ENCODE results near the gene DLST. TPM values are rescaled to one million over a fixed set of nuclear protein-coding genes. Genes with fewer than 3 reads are reported as not detected.

Gene DLST
- total RNA-seq, 1 experiment from 2014 or later = 55.7 TPM

GRCh38 chr14:74910556-74910955, 28.8 kb downstream of the DLST start:
- in situ Hi-C loops (cut with HindIII; ENCODE audit: low pct_unique_long_range_greater_than_20kb, low sequenced_read_pairs) = no loop called here
- DNase-seq (ENCODE audit: low read depth) = no peak

GRCh38 chr14:74911221-74911620, 29.5 kb downstream of the DLST start:
- DNase-seq (ENCODE audit: low read depth) = no peak
- in situ Hi-C loops (cut with HindIII; ENCODE audit: low pct_unique_long_range_greater_than_20kb, low sequenced_read_pairs) = no loop called here

GRCh38 chr14:74911704-74912103, 30.0 kb downstream of the DLST start:
- DNase-seq (ENCODE audit: low read depth) = no peak
- in situ Hi-C loops (cut with HindIII; ENCODE audit: low pct_unique_long_range_greater_than_20kb, low sequenced_read_pairs) = no loop called here

GRCh38 chr14:74912111-74912510, 30.4 kb downstream of the DLST start:
- no peak for DNase-seq (ENCODE audit: low read depth)
- in situ Hi-C loops (cut with HindIII; ENCODE audit: low pct_unique_long_range_greater_than_20kb, low sequenced_read_pairs) = no loop called here

GRCh38 chr14:74912801-74913200, 31.1 kb downstream of the DLST start:
- in situ Hi-C loops (cut with HindIII; ENCODE audit: low pct_unique_long_range_greater_than_20kb, low sequenced_read_pairs) = no loop called here
- no peak for DNase-seq (ENCODE audit: low read depth)

- DNase-seq (ENCODE audit: low read depth) = no peak
- in situ Hi-C loops (cut with HindIII; ENCODE audit: low pct_unique_long_range_greater_than_20kb, low sequenced_read_pairs) = no loop called here
These were observed 31.7 kb downstream of the DLST start for GRCh38 chr14:74913393-74913910.

GRCh38 chr14:74913986-74914573, 32.4 kb downstream of the DLST start:
- peak; percentile 23 for DNase-seq (ENCODE audit: low read depth)
- in situ Hi-C loops (cut with HindIII; ENCODE audit: low pct_unique_long_range_greater_than_20kb, low sequenced_read_pairs) = no loop called here

GRCh38 chr14:74915426-74915825, 33.7 kb downstream of the DLST start:
- in situ Hi-C loops (cut with HindIII; ENCODE audit: low pct_unique_long_range_greater_than_20kb, low sequenced_read_pairs) = no loop called here
- no peak for DNase-seq (ENCODE audit: low read depth)

- in situ Hi-C loops (cut with HindIII; ENCODE audit: low pct_unique_long_range_greater_than_20kb, low sequenced_read_pairs) = no loop called here
These were observed 34.1 kb downstream of the DLST start for GRCh38 chr14:74915826-74916225.

GRCh38 chr14:74917178-74917543, 35.4 kb downstream of the DLST start:
- in situ Hi-C loops (cut with HindIII; ENCODE audit: low pct_unique_long_range_greater_than_20kb, low sequenced_read_pairs) = no loop called here
- DNase-seq (ENCODE audit: low read depth) = no peak

More at GRCh38 chr14:74915826-74916225, 34.1 kb downstream of the DLST start:
- DNase-seq (ENCODE audit: low read depth) = no peak

GRCh38 chr14:74917646-74918081, 35.9 kb downstream of the DLST start:
- no peak for DNase-seq (ENCODE audit: low read depth)
- in situ Hi-C loops (cut with HindIII; ENCODE audit: low pct_unique_long_range_greater_than_20kb, low sequenced_read_pairs) = no loop called here

- in situ Hi-C loops (cut with HindIII; ENCODE audit: low pct_unique_long_range_greater_than_20kb, low sequenced_read_pairs) = no loop called here
These were observed 36.7 kb downstream of the DLST start for GRCh38 chr14:74918380-74918779.

GRCh38 chr14:74919421-74920165, 37.9 kb downstream of the DLST start:
- in situ Hi-C loops (cut with HindIII; ENCODE audit: low pct_unique_long_range_greater_than_20kb, low sequenced_read_pairs) = no loop called here
- DNase-seq (ENCODE audit: low read depth) = no peak

More at GRCh38 chr14:74918380-74918779, 36.7 kb downstream of the DLST start:
- DNase-seq (ENCODE audit: low read depth) = no peak

GRCh38 chr14:74920281-74920680, 38.6 kb downstream of the DLST start:
- DNase-seq (ENCODE audit: low read depth) = no peak
- in situ Hi-C loops (cut with HindIII; ENCODE audit: low pct_unique_long_range_greater_than_20kb, low sequenced_read_pairs) = no loop called here

GRCh38 chr14:74921053-74921620, 39.4 kb downstream of the DLST start:
- in situ Hi-C loops (cut with HindIII; ENCODE audit: low pct_unique_long_range_greater_than_20kb, low sequenced_read_pairs) = no loop called here
- no peak for DNase-seq (ENCODE audit: low read depth)

- in situ Hi-C loops (cut with HindIII; ENCODE audit: low pct_unique_long_range_greater_than_20kb, low sequenced_read_pairs) = no loop called here
- DNase-seq (ENCODE audit: low read depth) = no peak
These were observed 40.5 kb downstream of the DLST start for GRCh38 chr14:74921987-74922751.

GRCh38 chr14:74922752-74923401, 41.2 kb downstream of the DLST start, which contains the start of gene RPS6KL1:
Gene RPS6KL1 (minus strand): TSS chr14:74923260. CDS start chr14:74921541, 1,719 bp downstream.
- DNase-seq (ENCODE audit: low read depth) = peak; percentile 56
- in situ Hi-C loops (cut with HindIII; ENCODE audit: low pct_unique_long_range_greater_than_20kb, low sequenced_read_pairs) = no loop called here

GRCh38 chr14:74924061-74924460, 42.3 kb downstream of the DLST start:
- DNase-seq (ENCODE audit: low read depth) = no peak
- in situ Hi-C loops (cut with HindIII; ENCODE audit: low pct_unique_long_range_greater_than_20kb, low sequenced_read_pairs) = no loop called here

Measured in Caki2 (cell line).